Kidney (tissue), 14 donors: ENCODE measurements around the gene PRR11. TPM values are rescaled to one million over a fixed set of nuclear protein-coding genes. Genes with fewer than 3 reads are reported as not detected.

Source experiments
- DNase-seq, 5 donors: peaks; one replicate each; pipeline ENCODE4 v3.0.0-alpha.2; 2013 to 2020
- FAIRE-seq: peaks from 2 replicates; lab custom pipeline; 2012; peaks lifted over from hg19 to GRCh38; lab: Jason Lieb, UNC
- H3K27ac ChIP-seq, 2 donors: one replicate each; pipeline ENCODE4 v1.7.0; 2013; ENCODE audit warnings: low read depth in 2 of 2, low read length in 2 of 2, inconsistent platforms in 1 of 2
- H3K27me3 ChIP-seq: one replicate; pipeline ENCODE4 v1.7.1; 2013; ENCODE audit warnings: low read length, inconsistent platforms; ENCODE audit not compliant: control insufficient read depth, insufficient read depth
- H3K36me3 ChIP-seq, 3 donors: one replicate each; pipeline versions ENCODE4 v1.7.0 to v1.7.1; 2013; ENCODE audit warnings: low read length in 3 of 3, control low read depth in 1 of 3, inconsistent platforms in 1 of 3; ENCODE audit not compliant: insufficient read depth in 3 of 3, control insufficient read depth in 2 of 3
- H3K4me1 ChIP-seq, 3 donors: one replicate each; pipeline versions ENCODE4 v1.7.0 to v1.7.1; 2013; ENCODE audit warnings: low read length in 3 of 3, inconsistent platforms in 1 of 3, low read depth in 1 of 3; ENCODE audit not compliant: control insufficient read depth in 2 of 3, insufficient read depth in 2 of 3
- H3K4me3 ChIP-seq, 3 donors: one replicate each; pipeline versions ENCODE4 v1.7.0 to v1.8.1; 2013; ENCODE audit warnings: low read length in 3 of 3, control low read depth in 1 of 3, inconsistent platforms in 1 of 3
- H3K9ac ChIP-seq, 3 donors: one replicate each; pipeline versions ENCODE4 v1.7.0 to v1.7.1; 2013; ENCODE audit warnings: low read length in 3 of 3, control low read depth in 1 of 3, inconsistent platforms in 1 of 3
- H3K9me3 ChIP-seq, 3 donors: one replicate each; pipeline versions ENCODE4 v1.7.0 to v1.7.1; 2013; ENCODE audit warnings: low read length in 3 of 3, control low read depth in 1 of 3, inconsistent platforms in 1 of 3; ENCODE audit not compliant: control insufficient read depth in 2 of 3, insufficient read depth in 1 of 3
- CTCF ChIP-seq: IDR thresholded peaks from 3 replicates; pipeline ENCODE4 v1.5.1; 2012; ENCODE audit warnings: mild to moderate bottlenecking, moderate library complexity, borderline replicate concordance; ENCODE audit not compliant: insufficient read depth; ENCODE audit errors: extremely low read depth
- intact Hi-C: fragments of 100-400 bp; cut with DNase I; formaldehyde crosslinking; loops from one replicate; pipeline ENCODE4 v1.11.1; 2022
- polyA plus RNA-seq: library from polyadenylated mRNA; stranded (reverse); fragments of 350-450 nt; fragmentation: Illumina TruSeq; extraction: RNeasy Lipid Tissue Mini Kit (QIAGEN cat#74804); gene quantifications from one replicate; pipeline ENCODE4 v1.2.3, GENCODE V29; 2014; ENCODE audit warnings: low read depth, low replicate concordance; ENCODE audit not compliant: insufficient read depth
- total RNA-seq: library from RNA; stranded (reverse); fragmentation: NEBNext Ultra II Directional; extraction: Animal tissue kit (Norgen Biotek cat#: 25700); gene quantifications from one replicate; pipeline ENCODE4 v1.2.1, GENCODE V29; 2021
- donor health status: control.
- donor health status: control.
- donor health status: control.
- donor health status: control.
- donor health status: control.
- donor health status: DM: yes; HTN: yes; CAD: no.
- donor health status: Normal renal cell carcinoma (clear cell type).

Gene PRR11
- total and polyA plus RNA-seq, 2 donors from 2014 or later, result 0.26 to 2.5 TPM

- Histone ChIP-seq H3K9me3 (no peaks in the 10 kb centered on the region), H3K27me3 (no peaks in the 10 kb centered on the region), H3K4me3 (no peak overlapping the region), H3K27ac (no peak overlapping the region), H3K36me3 (no peaks in the 10 kb centered on the region), H3K9ac (no peak overlapping the region), H3K4me1 (peaks cover 0 to 6% (median 3%) of the 10 kb centered on the region in 3 donors)
- no peak for FAIRE-seq
- no peak for TF ChIP-seq CTCF
- DNase-seq, result peak in 2 of 5 donors; percentile 3 to 30
- intact Hi-C loops, result no loop called here
Observed at GRCh38 chr17:59152925-59153324, 2.6 kb upstream of the PRR11 start.

- peak overlapping the region; percentile 76 to 85 for H3K27ac ChIP-seq
- intact Hi-C loops, result no loop called here
- H3K4me1 ChIP-seq, result peaks cover 0 to 6% (median 3%) of the 10 kb centered on the region in 3 donors
- TF ChIP-seq CTCF, result no peak
- H3K4me3 ChIP-seq, result peak overlapping the region; percentile 84 to 98 (median 92)
- H3K9ac ChIP-seq, result peak overlapping the region; percentile 76 to 89 (median 79)
- no peaks in the 10 kb centered on the region for H3K27me3 ChIP-seq
- H3K9me3 ChIP-seq, result no peaks in the 10 kb centered on the region
- DNase-seq, result peak in 2 of 5 donors; percentile 53 to 82
- no peaks in the 10 kb centered on the region for H3K36me3 ChIP-seq
- FAIRE-seq, result no peak
Observed at GRCh38 chr17:59154292-59154720, 1.2 kb upstream of the PRR11 start.

- DNase-seq, result peak in 1 of 5 donors; percentile 99
- Histone ChIP-seq H3K4me3 (peak within 1 kb of the TSS; percentile 84 to 98 (median 92)), H3K36me3 (no peaks in the 10 kb centered on the region), H3K4me1 (peaks cover 0 to 6% (median 3%) of the 10 kb centered on the region in 3 donors), H3K9ac (peak within 1 kb of the TSS; percentile 76 to 89 (median 79)), H3K27me3 (no peaks in the 10 kb centered on the region), H3K9me3 (no peaks in the 10 kb centered on the region), H3K27ac (peak within 1 kb of the TSS; percentile 76 to 85)
- intact Hi-C loops, result no loop called here
- FAIRE-seq, result no peak
- TF ChIP-seq CTCF, result no peak
Observed at GRCh38 chr17:59154721-59155438, 666 bp upstream of the PRR11 start, which contains the start of gene SKA2. SKA2 (minus strand) TSS chr17:59155186; CDS start chr17:59155163, 23 bp downstream.
